NOMO-1 (cell line): ENCODE data around the gene LSP1.

Experiments
- DNase-seq, 2 experiments: peaks; one replicate each; lab custom pipeline; 2025; ENCODE audit not compliant: unreplicated experiment in 2 of 2; lab: John Stamatoyannopoulos, UW

LSP1 gene

DNA sequence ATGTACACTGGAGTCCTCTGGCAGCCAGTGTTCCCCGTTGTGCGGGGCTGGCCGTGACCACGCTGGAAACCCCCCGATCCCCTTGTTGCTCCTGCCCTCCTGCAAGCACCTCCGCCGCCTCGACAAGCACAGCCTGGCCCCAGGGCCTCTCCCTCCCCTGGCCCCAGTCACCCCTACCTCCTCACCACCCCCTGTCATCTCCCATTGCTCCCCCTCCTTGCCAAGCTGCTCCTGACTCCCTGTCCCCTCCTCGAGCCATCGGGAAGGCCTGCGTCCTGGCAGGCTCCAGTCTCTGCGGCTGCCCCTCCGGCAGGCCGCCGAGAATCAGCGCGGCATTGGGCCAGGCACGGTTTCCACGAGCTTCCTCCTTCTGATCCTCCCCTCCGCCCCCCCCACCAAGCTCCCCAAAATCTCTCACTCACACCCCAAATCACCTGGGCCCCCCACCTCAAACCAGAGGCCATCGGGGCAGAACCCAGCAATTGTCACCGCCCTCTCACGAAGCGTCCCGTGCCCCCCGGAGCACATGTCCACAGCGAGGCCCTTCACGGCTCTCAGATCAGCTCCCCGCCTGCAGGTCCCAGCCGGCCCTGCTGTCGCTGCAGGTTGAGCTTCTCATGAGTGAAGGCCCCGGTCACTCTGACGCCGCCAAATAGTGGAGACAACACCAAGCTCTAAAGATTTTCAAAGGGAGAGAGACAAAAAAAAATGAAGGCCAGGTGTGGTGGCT lies 5.7 kb upstream of the LSP1 start:
- no peak for DNase-seq

DNA sequence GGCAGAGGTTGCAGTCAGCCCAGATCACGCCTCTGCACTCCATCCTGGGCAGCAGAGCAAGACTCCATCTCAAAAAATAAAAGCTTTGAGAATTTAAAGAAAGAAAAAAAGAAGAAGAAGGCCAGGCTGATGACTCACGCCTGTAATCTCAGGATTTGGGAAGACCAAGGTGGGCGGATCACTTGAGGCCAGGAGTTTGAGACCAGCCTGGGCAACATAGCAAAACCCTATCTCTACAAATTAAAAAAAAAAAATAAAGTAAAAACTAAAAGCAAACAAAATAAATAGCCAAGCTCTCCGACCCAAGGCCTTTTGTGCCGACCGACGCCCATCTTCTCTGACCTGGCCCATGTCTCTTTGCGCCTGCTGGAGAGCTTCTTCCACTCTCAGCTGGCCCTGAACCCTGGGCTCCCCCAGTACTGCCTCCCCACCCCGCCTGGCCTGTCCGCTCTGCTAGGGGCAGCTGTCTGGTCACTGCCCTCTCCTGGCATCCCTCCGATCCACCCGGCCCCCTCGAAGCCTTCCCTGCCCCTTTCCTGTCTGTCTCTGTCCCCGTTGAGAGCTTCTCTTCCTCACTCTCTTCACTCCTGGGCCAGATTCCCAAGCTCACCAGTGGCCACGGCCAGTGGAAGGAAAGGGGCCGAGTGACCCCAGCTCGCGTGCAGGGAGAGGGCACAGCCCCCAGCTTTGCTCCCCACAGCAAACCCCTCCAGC lies 4.8 kb upstream of the LSP1 start:
- no peak for DNase-seq

DNA sequence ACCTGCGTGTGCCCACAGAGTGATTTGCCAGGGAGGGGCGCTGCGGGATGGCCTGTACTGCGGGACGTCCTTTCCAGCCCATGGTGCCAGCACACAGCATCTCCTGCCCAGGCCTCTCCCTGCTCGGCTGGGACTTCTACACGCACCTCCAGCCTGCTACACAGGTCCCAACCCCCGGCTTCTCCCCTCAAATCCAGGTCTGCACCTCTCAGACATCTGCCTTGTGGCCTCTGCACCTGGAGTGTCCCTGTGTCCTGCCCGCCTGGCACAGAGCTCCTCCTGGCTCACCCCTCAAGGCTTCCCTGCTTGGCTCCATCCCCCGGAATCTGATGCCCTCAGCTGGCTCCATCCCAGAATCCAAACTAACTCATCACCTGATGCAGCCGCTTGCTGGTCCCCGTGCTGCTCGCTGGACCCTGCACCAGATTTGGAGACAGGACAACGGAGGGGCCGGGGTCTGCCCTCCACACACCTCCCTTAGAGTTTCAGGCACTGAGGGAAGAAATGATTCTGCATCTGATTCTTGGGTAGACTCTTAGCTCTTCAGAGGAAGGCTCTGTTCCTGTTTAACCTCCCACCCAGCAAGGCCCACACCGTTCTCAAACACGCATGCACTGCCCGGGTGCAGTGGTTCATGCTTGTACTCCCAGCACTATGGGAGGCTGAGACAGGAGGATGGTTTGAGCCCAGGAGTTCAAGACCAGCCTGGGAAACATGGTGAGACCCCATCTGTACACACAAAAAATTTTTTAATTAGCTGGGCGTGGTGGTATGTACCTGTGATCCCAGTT lies 4.0 kb upstream of the LSP1 start:
- no peak for DNase-seq

DNA sequence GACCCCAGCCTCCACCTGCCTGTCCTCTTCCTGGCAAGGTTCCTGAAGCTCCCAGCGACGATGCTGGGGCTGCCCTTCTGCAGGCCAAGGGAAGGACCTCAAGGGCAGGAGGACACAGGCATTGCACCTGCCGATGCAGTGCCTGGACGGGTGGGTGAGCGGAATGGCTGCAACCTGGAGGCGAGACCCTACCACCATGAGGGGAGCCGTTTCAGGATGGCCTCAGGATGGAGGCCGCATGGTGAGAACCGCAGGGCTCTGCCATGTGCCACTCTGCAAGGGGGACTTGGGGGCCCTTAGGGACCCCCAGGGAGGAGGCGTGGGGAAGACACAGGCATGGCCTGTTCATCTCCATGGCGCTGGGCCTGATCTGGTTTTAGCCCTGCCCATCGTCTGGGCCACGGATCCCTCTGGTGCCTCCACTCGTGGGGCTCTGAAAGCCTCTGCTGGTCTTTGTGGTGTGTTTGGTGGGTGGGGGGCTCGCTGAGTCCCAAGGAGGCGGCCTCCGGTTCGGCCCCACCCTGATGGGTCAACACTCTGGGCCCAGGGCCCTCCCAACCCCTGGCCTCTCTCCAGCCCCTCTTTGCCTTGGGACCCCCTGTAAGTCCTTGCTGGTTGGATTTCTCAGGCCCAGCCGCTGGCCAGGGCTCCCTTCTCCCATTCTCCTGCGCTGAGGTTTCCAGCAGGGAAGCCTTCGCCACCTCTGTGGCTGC lies 1.3 kb upstream of the LSP1 start:
- DNase-seq, result no peak

DNA sequence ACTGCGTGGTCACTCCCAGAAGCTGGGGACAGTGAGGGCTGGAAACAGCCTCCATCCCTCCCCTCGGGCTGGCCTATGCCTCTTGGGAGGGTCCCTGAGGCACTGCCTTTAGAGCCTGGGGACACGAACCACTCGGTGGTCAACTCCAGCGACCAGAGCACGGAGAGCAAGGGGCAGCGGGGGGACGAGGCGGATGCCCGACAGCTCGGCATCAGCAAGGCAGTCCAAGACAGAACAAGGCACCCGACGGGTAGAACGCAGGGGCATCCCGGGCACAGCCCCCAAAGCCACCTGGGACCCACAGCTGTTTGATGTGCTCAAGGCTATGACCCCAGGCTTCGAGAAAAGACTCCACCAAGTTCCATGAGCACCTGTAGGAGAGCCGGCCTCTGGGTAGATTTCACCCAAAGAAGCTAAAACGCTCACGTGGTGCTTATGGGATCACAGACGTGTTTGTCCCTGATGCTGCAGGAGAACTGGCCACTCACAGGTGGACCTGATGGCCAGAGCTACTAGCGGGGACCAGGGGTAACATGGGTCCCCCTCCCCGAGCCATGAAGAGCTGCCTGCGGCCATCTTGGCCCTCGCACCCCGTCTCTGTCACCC lies 510 bp upstream of the LSP1 start:
- DNase-seq, result no peak

DNA sequence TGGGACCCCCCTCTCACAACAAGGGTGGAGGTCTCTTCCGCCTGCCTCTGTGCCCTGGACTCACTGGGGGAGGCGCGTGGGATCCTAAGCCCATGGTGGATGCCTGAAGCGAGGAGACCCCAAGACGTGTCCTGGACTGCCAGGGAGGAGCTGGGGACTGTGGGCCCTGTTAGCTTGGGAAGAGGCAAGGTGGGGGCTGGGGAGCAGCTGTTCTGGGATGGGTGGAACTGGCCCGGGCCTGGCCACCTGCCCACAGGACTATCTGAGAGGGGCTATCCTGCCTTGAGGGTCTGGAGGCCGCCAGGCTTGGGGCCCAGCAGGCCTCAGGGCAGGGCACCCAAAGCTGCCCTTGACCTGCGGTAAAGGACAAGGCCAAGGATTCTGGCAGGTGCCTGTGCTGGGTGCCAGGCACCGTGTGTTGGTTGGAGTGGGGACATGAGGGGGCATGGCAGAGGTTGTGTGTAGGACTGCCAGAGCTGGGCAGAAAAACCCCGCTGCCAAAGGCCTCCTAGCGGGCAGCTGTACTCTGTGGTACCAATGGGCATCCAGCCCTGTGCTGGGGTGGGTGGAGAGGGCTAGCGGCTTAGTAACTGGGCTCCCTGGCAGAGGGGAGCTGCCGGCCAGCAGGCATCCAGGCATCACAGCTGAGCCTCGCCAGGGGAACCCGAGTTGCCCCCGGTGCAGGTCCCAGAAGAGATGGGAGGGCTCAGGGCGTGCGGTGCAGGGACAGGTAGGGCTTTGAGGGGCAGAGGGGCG lies 670 bp downstream of the LSP1 start:
- no peak for DNase-seq

DNA sequence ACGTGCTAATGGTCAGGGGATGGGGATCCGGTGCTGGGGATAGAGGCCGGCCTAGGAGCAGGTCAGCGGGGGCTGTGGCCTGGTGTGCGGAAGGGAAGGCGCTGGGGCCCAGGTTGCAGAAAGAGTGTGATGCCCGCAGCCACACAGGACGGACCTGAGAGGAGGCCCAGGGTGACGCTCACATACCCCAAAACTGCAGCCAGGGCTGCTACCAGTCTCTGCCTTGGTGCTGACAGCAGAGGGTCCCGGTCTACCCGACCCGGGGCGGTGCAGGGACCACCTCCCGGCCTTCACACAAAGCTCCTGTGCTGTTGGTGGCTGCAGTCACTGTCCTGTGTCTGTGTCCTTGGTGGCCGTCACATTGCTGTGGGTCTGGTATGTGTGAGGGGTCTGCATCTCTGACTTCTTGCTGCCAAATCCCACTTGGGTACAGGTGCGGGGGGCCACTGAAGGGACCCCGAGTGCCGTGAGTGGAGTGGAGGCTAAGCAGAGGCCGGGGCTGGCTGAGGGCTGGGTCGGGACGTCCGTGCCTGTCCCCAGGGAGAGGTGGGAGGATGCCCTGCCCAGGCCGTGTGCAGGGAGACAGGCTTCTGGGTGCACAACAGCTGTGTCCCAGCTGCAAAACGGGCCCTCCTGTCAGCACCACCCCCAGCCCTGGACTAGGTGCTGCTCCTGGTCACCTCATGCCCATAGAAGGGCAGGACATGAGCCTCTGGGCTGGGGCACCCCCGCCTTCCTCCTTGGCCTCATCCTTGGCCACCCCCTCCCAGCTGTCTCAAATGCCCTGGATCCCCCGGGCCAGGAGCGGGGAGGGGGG lies 1.5 kb downstream of the LSP1 start:
- DNase-seq, result no peak

DNA sequence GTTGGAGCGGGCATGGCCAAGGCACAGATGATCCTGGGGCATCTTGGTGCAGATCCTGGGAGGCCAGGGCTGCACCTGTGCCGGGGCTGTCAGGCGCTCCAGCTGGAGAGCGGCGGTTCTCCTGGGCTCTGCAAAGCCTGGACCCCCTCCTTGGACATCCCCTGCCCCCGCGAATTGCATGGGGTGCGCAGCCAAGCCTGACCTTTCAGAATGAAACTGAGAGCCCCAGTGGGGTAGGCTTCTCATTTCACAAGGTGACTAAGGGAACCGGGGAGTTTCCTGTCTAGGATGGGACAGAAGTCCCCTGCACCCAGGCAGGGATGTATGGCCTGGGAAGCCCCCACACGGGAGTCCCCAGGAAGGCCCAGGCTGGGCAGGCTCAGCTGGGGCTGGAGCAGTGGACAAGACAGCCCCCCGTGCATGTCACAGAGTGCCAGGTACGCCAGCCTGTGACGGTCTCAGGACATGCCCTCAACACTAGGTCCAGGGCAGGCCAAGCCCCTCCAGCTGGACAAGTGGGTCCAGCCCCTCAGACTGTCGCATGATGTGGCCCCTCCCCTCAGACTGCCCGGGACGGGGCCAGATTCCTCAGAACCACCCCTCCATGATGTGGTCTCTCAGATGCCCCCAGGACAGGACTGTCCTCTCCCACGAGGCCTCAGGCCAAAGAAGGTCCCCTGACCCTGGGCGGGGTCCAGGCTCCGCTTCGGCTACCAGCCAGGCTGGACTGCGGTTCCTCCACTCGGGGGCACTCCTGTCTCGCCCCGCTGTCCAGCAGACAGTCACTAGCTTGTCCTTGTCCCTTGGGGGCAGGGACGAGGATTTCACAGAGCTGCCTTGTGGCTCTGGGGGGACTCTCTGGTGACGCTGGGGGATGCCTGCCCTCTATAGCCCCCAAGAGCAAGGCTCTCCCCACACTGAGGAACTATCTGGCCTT lies 2.3 kb downstream of the LSP1 start:
- DNase-seq, result no peak

DNA sequence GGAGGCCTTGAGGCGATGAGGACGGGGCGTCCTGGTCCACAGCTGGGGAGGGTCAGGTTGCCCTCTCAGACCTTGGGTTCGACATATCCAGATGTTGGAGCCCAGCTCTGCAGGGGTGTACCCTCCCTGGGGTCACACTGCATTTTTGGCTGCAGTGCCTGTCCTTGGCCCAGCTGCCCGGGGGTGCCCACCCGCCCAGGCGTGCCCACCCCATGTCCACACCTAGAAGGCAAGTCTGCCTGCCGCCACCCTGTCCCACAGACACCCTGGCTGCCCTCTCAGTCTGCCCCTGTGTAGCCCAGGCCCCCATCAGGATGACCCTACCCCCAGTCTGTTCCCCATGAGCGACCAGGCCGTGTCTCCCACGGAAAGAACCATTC lies 3.0 kb downstream of the LSP1 start:
- DNase-seq, result no peak

DNA sequence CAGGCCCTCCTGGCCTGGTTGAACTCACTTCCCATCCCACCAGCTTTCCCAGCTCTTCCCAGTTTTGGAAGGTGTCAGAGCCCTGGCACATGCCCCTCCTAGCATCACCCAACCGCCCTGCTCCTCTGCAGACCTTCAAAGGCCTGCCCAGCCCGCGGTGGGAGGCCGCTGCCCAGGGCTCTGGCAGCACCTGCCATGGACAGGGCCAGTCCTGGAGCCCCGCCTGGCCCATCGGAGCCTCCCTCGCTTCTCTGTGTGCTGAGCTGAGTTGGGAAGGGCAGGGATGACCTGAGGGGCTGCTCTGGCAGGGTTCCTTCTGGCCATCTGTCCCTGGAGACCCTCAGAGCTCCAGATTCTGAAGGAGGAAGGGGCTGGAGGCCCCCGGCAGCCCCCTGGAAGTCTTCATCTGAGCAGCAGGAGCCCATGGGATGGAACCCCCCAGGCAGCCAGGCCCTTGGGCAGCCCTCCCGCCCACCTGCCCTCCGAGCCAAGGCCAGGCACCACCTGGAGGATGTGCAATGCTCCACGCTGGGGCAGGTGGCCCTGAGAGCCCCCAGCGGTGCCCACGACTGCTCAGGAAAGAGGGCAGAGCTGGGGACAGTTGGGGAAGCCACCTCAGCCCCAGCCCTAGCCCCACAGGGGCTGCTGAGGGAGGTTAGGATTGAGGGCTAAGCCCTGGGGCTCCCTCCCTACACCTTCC lies 3.6 kb downstream of the LSP1 start:
- no peak for DNase-seq

DNA sequence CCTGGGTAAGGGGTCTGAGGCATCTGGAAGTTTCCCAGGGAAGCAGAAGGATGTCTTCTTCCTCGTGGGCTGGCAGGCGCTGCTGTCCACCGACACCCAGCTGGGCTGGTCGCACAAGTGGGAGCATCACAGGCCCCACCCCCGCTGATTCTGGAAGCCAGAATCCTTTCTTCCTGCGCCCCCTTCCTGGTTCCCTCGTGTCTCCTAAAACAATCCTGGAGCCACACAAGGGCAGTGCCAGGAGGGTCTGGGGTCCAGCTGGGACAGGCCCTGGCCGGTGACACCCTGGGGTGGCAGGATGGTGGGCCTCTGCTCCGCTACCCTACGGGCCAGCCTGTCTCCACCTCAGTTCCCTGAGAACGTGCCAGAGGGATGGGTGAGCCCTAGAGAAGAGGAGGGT lies 4.2 kb downstream of the LSP1 start:
- DNase-seq, result no peak

DNA sequence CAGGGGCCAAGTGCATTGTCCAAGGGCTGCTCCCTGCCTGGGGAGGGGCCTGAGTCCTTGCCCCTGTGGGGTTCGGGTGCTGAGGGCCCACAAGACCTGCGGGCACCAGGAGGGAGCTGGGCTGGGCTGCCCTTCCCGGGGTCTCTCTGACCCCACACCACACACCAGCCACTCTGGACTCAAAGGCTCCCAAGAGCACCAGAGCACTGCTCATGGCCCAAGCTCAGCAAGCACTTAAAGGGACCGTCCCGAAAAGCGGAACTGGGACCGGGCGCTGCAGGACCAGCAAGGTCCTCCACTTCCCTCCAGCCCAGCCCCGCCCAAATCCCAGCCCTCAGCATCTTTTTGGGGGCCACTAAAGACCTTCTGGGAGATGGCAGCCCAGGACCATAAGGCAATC lies 5.3 kb downstream of the LSP1 start:
- peak; percentile 39 to 54 for DNase-seq

DNA sequence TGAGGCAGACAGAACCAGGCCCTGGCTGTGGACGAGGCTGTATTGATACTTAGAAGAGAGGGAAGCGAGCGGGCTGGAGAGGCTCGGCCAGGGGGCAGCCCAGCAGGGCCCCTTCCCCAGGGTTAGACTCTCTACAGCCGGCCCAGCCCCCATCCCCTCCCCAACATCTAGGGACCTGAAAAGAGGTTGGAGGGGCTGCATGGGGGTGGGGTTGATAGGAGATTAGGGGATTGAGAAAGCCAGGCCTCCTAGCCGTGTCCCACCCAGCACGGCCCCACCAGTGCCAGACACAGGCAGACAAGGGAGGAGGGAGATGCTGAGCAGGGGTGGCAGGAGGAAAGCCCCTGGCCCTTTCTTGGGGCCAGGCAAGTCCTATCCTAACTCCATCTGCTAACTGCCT lies 5.7 kb downstream of the LSP1 start:
- DNase-seq, result no peak

DNA sequence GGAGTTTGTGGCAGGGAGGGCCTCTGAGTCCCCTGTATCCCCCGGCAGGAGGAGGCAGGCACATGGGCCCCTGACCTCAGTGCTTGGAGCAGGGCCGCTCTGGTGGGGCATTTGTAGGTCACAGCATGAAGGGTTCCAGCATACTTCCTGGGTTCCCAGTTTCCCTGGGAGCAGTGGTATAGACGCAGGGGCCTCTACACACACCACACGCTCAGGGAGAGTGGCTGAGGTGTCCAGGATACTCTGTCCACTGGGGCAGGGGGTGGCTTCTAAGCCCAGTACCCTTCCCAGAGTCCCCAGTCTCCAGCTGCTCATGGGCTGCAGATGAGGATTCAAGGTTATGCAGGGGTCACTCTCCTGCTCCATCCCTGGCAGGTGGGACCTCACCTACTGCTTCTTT lies 6.1 kb downstream of the LSP1 start:
- no peak for DNase-seq

DNA sequence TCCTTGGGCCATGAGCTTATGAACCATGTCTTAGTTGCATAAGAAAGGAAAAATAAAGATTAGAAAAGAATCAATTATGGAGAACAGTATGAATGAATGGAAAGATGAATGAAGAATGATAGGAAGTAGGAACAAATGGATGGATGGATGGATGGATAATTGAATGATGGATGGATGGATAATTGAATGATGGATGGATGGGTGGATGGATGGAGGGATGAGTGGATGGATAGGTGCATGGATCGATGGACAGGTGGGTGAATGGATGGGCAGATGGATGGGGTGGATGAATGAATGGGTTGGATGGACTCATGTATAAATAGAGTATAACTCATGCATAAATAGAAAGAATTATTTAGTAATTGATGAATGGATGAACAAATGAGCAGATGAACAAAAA lies 7.2 kb downstream of the LSP1 start:
- DNase-seq, result no peak

DNA sequence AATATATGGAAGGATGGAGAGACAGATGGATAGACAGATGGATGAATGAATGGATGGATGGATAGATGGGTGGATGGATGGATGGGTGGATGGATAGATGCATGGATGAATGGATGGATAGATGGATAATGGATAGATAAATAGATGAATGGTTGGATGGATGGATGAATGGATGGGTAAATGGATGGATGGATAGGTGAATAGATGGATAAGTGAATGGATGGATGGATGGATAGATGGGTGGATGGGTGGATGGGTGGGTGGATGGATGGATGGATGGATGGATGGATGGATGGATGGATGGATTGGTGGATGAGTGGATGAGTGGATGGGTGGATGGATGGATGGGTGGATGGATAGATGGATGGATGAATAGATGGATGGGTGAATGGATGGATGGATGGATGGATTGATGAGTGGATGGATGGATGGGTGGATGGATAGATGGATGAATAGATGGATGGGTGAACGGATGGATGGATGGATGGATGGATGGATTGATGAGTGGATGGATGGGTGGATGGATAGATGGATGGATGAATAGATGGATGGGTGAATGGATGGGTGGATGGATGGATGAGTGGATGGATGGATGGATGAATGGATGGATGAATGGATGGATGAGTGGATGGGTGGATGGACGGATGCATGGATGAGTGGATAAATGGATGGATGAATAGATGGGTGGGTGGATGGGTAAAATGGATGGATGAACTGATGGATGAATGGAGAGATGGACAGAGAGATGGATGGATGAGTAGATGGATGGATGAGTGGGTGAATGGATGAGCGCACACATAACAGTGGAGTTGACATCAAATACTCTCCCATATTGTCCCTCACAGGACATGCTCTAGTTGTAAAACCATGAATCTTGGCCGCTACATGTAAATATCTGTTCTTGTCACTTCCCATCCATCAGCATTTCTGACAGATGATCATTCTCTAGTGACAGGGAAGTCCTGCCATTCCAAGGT lies 8.8 kb downstream of the LSP1 start:
- no peak for DNase-seq
